ENCODE results near the gene LPP.

- TF ChIP-seq CTCF (IDR thresholded peaks at IDR 0.05; ENCODE audit: insufficient read depth, low read length, poor library complexity, severe bottlenecking): no peak
- no peak for TF ChIP-seq EZH2phosphoT487 (conservative IDR thresholded peaks at IDR 0.05; ENCODE audit: low read length)
Measured at GRCh38 chr3:188513662-188514328, 359.8 kb downstream of the LPP start.

Data from SU-DHL-6 (cell line).